Measurements from ENCODE around the gene RBM20. TPM values are rescaled to one million over a fixed set of nuclear protein-coding genes. Genes with fewer than 3 reads are reported as not detected.

RBM20 gene
- total and polyA plus RNA-seq, 2 experiments from 2014 or later, result 3.7 to 4.0 TPM

DNA sequence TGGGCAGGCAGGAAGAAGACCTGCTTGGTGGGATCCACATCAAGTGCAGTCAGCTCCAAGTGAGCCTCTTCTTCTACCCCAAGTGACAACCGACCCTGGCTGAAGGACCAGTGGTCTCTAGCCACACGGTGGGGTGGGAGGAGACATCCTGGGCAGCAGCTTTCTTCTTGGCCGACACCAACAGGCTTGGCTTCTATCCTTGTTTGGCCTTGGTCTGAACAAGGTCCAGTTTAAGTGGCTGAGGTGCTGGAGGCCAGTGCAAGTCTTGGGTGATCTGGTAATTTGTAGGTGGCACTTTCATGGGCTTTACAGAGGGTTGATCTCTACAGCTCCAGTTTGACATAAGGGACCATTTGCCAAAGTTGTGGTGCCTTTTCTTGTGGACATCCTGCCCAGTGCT lies 164.0 kb downstream of the RBM20 start:
- Histone ChIP-seq H3K27me3 (no peaks in the 10 kb centered on the region), H2AFZ (no peak overlapping the region), H3K9me3 (ENCODE audit: low read depth) (no peaks in the 10 kb centered on the region), H3K27ac (no peak overlapping the region), H3K4me2 (no peak overlapping the region), H3K4me3 (no peak overlapping the region), H3K36me3 (replicated peaks; ENCODE audit: insufficient read depth, low read depth) (no peaks in the 10 kb centered on the region), H4K20me1 (ENCODE audit: insufficient read depth, poor library complexity, severe bottlenecking) (no peaks in the 10 kb centered on the region), H3K9me2 (replicated peaks; ENCODE audit: insufficient read depth) (no peaks in the 10 kb centered on the region), H3K4me1 (ENCODE audit: insufficient read depth) (peaks cover 11% of the 10 kb centered on the region), H3K79me2 (peaks cover 3% of the 10 kb centered on the region)
- no peak for TF ChIP-seq EZH2phosphoT487 (IDR thresholded peaks at IDR 0.05; ENCODE audit: low read depth, severe bottlenecking, unreplicated experiment)
- TF ChIP-seq, protein P1, sequence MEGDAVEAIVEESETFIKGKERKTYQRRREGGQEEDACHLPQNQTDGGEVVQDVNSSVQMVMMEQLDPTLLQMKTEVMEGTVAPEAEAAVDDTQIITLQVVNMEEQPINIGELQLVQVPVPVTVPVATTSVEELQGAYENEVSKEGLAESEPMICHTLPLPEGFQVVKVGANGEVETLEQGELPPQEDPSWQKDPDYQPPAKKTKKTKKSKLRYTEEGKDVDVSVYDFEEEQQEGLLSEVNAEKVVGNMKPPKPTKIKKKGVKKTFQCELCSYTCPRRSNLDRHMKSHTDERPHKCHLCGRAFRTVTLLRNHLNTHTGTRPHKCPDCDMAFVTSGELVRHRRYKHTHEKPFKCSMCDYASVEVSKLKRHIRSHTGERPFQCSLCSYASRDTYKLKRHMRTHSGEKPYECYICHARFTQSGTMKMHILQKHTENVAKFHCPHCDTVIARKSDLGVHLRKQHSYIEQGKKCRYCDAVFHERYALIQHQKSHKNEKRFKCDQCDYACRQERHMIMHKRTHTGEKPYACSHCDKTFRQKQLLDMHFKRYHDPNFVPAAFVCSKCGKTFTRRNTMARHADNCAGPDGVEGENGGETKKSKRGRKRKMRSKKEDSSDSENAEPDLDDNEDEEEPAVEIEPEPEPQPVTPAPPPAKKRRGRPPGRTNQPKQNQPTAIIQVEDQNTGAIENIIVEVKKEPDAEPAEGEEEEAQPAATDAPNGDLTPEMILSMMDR (IDR thresholded peaks at IDR 0.05; ENCODE audit: poor library complexity), result no peak
- no peak for TF ChIP-seq EZH2 (IDR thresholded peaks at IDR 0.05; ENCODE audit: borderline replicate concordance)
- WGBS (ENCODE audit: low lambda C conversion rate, missing lambda C conversion rate), result 88% methylated on average over 3 of the region's 3 CpGs
- DNase-seq (ENCODE audit: low spot score), result no peak

DNA sequence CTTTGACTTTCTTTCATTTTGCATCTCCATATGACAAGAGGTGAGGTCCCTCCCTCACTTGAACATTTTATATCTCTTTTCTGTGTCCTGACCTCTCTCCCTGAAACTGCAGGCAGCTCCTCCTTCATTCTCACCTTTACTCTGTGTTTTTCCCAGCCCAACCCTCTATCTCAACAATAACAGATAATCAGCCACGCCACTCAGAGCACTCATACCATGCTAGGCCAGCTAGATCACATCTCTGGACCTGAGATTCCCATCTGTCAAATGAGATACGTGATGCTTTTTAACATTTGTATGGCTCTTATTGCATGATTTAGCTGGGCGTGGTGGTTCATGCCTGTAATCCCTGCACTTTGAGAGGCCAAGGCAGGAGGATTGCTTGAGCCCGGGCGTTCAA lies 164.5 kb downstream of the RBM20 start:
- H3K36me3 ChIP-seq (replicated peaks; ENCODE audit: insufficient read depth, low read depth), result no peaks in the 10 kb centered on the region
- H3K9me3 ChIP-seq (ENCODE audit: low read depth), result no peaks in the 10 kb centered on the region
- H3K79me2 ChIP-seq, result peaks cover 3% of the 10 kb centered on the region
- no peak overlapping the region for H3K27ac ChIP-seq
- no peaks in the 10 kb centered on the region for H4K20me1 ChIP-seq (ENCODE audit: insufficient read depth, poor library complexity, severe bottlenecking)
- no peak overlapping the region for H2AFZ ChIP-seq
- no peak overlapping the region for H3K4me3 ChIP-seq
- no peaks in the 10 kb centered on the region for H3K27me3 ChIP-seq
- no peak for DNase-seq (ENCODE audit: low spot score)
- H3K9me2 ChIP-seq (replicated peaks; ENCODE audit: insufficient read depth), result no peaks in the 10 kb centered on the region
- TF ChIP-seq EZH2 (IDR thresholded peaks at IDR 0.05; ENCODE audit: borderline replicate concordance) (no peak), EZH2phosphoT487 (IDR thresholded peaks at IDR 0.05; ENCODE audit: low read depth, severe bottlenecking, unreplicated experiment) (no peak)
- TF ChIP-seq, protein P1 (IDR thresholded peaks at IDR 0.05; ENCODE audit: poor library complexity), result no peak
- no peak overlapping the region for H3K4me2 ChIP-seq
- H3K4me1 ChIP-seq (ENCODE audit: insufficient read depth), result peaks cover 7% of the 10 kb centered on the region
- WGBS (ENCODE audit: low lambda C conversion rate, missing lambda C conversion rate), result 88% methylated on average over 4 of the region's 5 CpGs

DNA sequence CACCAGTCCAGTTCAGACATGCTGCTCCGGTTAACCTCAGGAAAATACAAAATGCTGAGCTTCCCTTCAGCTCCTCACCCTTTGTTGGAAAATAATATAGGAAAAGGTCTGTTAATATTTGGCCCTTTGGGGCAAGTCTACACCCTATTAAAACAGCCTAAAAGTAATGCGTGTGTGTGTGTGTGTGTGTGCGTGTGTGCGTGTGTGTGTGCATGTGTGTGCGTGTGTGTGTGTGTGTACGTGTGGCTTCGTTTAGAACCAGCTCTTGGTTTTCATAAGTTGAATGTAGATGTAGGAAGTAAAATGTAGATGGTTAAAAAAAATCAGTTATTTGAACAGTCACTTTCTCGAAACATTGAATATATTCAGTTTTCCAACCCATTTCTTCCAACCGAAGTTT lies 166.5 kb downstream of the RBM20 start:
- WGBS (ENCODE audit: low lambda C conversion rate, missing lambda C conversion rate), result 79% methylated on average over 9 of the region's 9 CpGs
- no peak for DNase-seq (ENCODE audit: low spot score)

More for the DNA sequence above, 166.5 kb downstream of the RBM20 start:
- Histone ChIP-seq H3K36me3 (replicated peaks; ENCODE audit: insufficient read depth, low read depth) (no peaks in the 10 kb centered on the region), H3K4me3 (no peak overlapping the region), H3K79me2 (no peaks in the 10 kb centered on the region), H4K20me1 (ENCODE audit: insufficient read depth, poor library complexity, severe bottlenecking) (no peaks in the 10 kb centered on the region), H3K9me3 (ENCODE audit: low read depth) (no peaks in the 10 kb centered on the region), H3K4me2 (no peak overlapping the region), H3K27ac (no peak overlapping the region), H3K9me2 (replicated peaks; ENCODE audit: insufficient read depth) (no peaks in the 10 kb centered on the region), H3K27me3 (no peaks in the 10 kb centered on the region), H3K4me1 (ENCODE audit: insufficient read depth) (no peaks in the 10 kb centered on the region), H2AFZ (no peak overlapping the region)
- TF ChIP-seq EZH2 (IDR thresholded peaks at IDR 0.05; ENCODE audit: borderline replicate concordance) (no peak), EZH2phosphoT487 (IDR thresholded peaks at IDR 0.05; ENCODE audit: low read depth, severe bottlenecking, unreplicated experiment) (no peak)
- TF ChIP-seq, protein P1 (IDR thresholded peaks at IDR 0.05; ENCODE audit: poor library complexity), result no peak

All from hepatocyte (in vitro differentiated cells).